ENCODE measurements around the gene RNU1-2.

GRCh38 chr1:16905110-16905867, 9.5 kb downstream of the RNU1-2 start:
- TF ChIP-seq CTCF (IDR thresholded peaks at IDR 0.05), result no peak
- no peak for TF ChIP-seq EP300 (IDR thresholded peaks at IDR 0.05)
- TF ChIP-seq POLR2AphosphoS5 (IDR thresholded peaks at IDR 0.05), result peak; percentile 100
- peak; percentile 96 for TF ChIP-seq POLR2A (IDR thresholded peaks at IDR 0.05)

Measured in gastroesophageal sphincter (tissue), 3 donors.